ENCODE results near the gene RASSF3.
A peak's percentile ranks its signal among the peaks of the same experiment; 100 is the strongest.
"Not testable (repeated sequence)": the region's sequence is repeated elsewhere in the genome, so short reads cannot be mapped to it uniquely, and the experiment has no call there.

Gene RASSF3, protein sequence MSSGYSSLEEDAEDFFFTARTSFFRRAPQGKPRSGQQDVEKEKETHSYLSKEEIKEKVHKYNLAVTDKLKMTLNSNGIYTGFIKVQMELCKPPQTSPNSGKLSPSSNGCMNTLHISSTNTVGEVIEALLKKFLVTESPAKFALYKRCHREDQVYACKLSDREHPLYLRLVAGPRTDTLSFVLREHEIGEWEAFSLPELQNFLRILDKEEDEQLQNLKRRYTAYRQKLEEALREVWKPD

DNA sequence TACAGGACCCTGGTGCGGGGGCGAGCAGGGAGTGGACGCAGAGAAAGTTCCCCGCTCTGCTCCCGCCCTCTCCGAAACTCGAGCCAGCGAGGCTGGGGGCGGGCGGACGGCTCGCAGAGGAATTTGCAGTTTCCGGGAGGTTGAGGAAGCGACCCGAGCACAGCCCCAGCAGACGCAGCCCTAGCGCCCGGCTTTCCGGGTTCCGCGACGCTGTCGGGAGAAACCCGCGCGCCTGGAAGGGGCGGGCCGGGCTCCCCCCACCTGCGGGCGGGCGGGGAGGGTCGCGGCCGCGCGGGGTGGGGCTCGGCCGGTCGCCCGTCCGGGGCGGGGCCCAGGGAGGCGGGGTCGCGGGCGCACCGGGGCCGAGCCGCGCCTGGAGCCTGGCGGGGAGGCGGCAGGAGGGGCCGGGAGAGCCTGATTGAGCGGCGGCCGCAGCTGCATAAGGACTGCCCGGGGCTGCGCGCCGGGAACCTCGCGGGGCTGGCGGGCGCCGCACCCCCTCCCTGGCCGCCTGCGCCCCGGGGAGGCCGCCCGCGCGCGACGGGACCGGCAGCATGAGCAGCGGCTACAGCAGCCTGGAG lies at the start of gene RASSF3:
Gene RASSF3 (plus strand): TSS at position 417 of the 581 bp plus-strand sequence. CDS start 138 bp downstream, at position 555.
- DNase-seq: peak; percentile 83

DNA sequence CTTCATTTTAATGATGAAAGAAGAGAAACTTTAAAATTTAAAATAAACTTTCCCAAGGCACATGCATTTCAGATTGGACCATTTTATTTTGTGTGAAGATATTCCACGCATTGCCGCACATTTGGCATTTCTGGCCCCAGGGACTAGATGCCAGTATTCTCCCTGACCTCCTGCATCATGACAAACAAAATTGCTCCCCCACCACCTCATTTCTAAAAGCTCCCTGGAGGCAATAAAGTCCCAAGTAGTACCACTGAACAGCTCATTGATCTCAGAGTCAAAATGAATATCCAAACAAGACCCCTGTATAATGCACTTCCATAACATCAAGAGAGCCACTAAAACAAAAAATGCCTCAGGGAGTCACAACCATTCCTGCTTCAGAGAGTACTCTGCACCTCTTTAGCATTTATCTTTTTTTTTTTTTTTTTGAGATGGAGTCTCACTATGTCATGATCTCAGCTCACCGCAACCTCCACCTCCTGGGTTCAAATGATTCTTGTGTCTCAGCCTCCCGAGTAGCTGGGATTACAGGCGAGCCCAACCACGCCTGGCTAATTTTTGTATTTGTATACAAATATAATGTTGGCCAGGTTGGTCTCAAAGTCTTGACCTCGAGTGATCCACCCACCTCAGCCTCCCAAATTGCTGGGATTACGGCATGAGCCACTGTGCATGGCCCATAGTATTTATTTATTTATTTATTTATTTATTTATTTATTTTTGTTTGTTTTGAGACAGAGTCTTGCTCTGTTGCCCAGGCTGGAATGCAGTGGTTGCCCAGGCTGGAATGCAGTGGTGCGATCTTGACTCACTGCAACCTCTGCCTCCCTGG lies 48.8 kb upstream of the RASSF3 start:
- DNase-seq: no peak

DNA sequence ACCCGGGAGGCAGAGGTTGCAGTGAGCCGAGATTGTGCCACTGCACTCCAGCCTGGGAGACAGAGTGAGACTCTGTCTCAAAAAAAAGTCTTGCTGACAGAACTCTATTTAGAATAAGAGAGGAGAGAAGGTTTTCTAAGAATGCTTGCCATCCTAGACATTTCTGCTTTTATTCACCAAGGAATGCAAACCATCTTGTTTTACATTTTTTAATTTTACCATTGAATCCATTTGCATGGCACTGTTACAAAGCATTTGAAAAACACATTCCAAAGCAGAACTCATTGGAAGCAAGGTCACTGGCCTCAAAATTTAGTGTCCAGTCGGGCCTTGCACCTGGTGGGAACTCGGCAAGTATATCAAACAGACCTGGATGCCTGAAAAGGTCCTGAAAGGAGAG lies 44.2 kb upstream of the RASSF3 start:
- no peak for DNase-seq

DNA sequence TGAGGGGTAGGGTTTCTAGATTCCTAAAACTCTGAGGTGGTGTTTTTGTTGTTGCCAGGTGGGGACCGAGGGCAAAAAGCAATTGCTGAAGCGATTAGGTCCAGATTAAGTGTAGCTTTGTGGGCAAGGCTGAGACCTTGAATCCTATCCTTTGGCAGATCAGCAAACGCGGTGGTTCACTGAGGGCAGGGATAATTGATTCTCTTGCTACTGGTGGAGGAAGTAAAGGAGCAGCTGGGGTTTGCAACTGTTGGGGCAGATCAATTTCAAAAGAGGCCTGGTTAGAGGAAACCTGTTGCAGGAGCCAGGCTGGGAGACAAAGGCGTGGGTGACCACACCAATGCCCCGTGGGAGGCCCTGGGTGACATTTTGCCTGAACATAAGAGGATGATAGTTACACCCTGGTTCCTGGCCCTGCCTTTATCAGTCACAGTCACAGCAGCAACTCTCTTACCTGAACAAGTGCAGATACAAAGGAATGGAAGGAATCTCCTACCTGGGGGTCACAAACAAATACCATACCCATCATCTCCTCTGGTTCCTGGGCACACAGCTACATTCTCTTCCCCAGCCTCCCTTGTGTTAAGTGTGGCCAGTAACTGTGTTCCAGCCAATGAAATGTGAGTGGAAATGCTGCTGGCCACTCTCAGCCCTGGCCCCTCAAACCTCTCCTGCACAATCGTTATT lies 43.3 kb upstream of the RASSF3 start:
- DNase-seq: peak; percentile 72

DNA sequence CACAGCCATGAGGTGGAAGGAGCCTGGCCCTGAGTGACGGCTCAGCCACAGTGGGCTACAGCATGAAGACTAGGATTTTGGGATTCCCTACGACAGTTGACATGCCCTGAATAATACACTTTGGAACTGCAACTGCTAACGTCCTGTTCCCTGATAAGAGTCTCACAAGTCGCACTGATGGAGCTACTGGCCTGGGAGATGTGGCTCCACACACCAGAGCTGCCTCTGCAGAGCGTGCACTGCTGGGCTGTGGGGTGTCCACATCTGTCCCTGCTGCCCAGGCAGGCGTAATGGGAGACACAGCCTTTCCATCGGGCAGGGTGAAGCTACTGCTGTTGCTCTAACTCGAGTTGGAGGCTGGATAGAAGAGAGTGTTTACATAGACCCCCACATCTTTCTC lies 42.7 kb upstream of the RASSF3 start:
- no peak for DNase-seq

DNA sequence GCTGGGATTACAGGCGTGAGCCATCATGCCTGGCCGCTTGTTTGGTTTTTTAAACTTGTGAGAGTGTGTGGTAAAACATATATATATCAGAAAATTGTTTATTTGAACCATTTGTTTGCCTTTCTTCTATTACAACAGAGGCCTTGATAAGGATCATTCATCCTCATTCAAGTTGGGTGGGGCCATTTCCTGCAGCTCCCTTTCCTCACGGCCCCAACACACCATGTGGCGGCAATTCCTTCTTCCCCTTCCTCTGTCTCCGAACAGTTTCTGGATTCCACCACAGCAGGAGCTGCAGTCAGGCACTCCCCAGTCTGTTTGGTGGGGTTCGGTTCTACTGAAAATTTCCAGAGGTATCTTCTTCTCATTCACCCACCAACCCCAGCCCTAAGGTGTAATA lies 42.0 kb upstream of the RASSF3 start:
- DNase-seq: peak; percentile 75

DNA sequence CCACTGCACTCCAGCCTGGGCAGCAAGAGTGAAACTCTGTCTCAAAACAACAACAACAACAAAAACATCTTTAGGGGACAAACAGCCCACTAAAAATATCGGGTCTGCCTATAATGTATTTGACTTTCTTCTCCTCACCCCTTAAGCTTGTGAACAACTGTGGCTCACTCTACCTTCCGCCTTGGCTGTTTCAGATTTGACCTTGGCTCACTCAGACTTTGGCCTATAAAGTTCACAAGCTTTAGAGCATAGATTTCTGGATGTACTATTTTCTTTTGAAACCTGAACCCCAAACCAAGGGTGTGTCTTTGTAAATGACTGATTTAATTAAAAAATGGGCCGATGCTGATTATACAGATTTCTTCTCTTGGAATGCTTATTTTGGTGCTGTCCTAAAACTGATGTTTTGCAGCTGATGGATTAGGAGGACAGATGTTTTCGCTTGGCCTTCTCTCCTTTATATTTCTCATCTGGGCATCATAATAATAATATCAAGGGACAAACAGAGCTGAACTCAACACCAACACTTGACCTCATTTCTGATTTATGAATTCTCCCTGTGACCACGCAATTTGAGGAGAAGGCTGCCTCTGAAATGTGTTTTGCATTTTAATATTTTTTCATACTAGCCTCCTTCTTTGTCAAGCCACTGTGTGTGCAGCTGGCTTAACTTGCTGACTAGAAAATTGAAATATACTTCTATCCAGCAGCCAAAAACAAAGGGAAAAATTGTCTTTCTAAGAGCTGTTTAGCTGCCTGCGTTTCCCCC lies 40.2 kb upstream of the RASSF3 start:
- no peak for DNase-seq

DNA sequence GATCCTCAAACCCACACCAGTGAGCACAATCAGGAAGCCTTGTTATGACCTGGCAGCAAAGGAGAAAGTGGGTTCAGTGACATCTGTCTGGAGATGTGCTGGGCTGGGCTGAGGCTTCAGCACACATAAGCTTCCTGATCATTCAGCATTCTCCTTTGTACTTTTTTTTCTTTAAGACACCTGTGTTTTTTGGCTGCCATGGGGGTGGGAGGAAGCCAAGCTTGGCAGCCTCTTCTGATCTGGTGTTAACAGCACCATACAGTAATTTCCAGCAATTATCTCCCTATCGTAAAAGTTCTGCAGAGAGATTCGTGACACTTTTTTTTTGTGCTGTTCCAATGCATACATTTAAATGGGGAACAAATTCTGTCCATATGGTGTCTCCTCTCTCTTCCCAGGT lies 38.9 kb upstream of the RASSF3 start:
- no peak for DNase-seq

DNA sequence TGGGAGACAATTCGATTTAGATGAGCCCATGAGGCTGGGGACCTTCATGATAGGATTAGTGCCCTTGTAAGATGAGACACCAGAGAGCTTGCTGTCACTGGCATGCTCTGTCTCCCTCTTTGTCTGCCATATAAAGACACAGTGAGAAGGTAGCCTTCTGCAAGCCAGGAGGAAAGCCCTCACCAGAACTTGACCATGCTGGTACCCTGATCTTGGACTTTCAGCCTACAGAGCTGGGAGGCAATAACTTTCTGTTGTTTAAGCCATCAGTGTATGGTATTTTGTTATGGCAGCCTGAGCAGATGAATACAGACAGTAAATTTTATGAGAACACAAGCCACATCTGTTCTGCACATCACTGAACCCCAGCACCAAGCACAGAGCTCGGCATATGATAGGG lies 38.1 kb upstream of the RASSF3 start:
- DNase-seq: no peak

DNA sequence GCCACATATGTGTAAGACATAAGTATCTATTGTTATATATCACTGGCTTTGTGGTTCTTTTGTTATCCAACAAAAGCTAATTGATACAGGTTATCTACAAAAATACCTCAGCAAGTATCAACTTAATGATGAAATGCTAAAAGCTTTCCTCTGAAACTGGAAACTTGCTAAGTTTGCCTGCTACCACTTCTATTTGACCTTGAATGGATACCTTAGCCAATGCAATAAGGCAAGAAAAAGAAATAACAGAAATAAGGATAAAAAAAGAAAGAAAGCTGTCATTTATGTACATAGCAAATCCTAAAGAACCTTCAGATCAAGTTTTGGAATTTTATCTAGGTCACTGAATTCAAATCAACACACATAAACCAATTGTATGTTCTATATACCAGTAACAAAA lies 35.5 kb upstream of the RASSF3 start:
- no peak for DNase-seq

DNA sequence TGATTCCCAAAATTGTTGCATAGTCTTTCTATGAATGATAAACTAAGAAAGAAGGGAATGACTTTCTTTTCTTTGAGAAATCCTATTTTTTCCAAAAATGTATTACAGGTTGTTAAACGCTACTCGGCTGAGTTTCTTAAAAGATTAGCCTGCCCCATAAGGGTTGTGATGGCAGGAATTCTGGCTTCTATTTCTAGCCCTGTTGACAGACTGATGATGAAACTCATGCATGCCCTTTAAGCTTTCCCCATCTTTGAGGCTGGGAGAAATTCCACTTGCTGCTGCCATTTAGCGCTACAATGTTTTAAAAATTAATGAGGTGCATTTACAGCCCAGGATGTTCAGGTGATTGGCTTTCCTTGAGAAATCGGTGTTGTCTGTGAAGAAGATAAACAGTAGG lies 33.2 kb upstream of the RASSF3 start:
- DNase-seq: no peak

DNA sequence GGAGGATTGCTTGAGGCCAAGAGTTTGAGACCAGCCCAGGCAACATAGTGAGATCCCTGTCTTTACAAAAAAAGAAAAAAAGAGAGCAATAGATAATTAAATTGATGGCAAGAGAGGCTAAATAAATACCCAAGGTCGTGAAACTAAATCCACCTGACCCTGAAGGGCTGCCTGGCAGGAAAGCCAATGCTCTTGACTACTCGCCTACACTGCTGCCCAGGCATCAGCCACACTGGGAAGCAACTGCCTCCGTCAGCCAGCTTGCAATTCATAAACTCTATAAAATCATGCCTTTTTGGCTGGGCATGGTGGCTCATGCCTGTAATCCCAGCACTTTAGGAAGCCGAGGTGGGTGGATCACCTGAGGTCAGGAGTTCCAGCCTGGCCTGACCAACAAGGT lies 31.7 kb upstream of the RASSF3 start:
- DNase-seq: no peak

DNA sequence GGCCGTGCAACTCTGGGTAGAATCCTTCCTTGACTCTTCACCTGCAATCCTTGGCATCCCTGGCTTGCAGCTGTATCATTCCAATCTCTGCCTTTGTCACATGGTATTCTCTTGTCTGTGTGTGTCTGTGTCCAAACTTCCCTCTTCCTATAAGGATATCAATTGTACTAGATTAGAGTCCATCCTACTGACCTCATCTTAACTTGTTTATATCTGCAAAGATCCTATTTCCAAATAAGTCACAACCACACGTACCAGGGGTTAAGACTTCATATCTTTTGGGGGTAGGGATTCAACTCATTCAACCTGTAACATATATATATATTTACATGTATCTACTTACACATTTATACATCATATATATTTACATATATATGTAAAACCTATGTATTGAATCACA lies 29.6 kb upstream of the RASSF3 start:
- DNase-seq: no peak

DNA sequence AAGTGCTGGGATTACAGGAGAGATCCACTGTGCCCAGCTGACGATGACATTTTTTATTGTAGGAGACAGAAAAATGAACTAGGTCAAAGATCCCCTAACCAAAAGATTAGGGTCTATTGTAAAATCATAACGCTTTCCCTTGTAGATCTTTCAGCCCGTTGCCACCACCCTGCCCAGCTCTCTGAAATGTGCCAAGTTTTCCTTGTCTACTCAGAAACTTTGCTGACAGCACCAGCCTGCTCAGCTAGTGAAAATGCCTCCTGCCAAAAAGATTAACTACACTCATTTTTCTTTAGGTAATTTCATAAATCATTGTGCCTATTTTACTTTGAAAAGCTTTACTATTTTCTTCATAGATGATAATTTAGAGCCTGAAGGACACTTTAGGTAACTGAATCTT lies 28.2 kb upstream of the RASSF3 start:
- no peak for DNase-seq

DNA sequence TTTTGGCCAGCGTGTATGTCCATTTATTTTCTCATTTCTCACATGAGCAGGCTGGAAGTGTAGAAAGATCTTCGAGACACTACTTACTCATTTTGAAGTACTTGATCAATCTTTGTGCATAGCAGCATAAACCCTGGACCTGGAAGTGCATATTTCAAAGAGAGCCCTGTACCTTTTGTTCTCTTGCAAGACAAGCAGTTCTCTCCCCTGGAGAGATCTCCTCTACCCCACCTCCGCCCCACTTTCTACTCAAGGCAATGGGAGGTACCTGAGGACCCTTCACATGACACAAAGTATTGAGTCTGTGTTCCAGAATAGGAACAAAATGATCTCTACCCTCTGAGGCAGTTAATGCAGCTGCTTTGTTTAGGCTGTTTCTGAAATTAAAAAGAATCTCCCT lies 27.4 kb upstream of the RASSF3 start:
- no peak for DNase-seq

DNA sequence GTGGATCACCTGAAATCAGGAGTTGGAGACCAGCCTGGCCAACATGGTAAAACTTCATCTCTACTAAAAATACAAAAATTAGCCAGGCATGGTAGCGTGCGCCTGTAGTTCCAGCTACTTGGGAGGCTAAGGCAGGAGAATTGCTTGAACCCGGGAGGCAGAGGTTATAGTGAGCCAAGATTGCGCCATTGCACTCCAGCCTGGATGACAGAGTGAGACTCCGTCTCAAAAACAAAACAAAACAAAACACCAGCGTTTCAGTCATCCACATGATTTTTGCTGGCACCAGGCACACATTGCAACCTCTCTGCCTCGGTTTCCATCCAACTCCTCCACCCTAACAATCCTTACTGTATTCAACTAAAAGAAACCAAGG lies 26.9 kb upstream of the RASSF3 start:
- DNase-seq: not testable (repeated sequence)

DNA sequence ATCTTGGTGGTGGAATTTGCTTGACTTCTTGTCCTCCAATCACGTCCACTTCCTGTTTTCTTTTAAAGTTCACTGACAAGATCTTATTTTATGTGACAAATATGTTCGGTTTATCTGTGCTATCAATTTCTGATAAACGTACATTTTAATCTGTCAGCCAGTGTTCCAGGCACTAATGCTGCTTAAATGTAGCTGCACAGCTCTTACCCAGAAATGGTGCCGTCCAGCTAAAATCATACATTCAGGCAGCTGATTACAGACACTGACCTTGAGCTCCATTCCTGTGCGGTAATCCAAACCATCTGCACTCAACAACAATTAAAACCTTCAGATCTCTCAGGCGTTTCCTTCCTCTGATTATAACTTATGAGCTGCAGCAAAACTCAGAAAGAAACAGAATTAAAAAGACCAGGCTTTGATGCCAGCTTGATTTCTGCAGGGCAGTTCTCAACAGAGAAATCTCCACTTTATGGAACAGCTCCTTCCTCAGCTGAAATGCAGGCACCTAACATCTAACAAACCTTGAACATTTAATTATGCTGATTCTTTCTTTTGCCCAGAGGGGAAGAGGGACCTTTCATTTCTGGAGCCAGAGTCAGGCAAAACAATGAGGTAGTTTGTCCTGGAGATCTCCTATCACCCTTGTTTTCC lies 26.4 kb upstream of the RASSF3 start:
- peak; percentile 13 for DNase-seq

DNA sequence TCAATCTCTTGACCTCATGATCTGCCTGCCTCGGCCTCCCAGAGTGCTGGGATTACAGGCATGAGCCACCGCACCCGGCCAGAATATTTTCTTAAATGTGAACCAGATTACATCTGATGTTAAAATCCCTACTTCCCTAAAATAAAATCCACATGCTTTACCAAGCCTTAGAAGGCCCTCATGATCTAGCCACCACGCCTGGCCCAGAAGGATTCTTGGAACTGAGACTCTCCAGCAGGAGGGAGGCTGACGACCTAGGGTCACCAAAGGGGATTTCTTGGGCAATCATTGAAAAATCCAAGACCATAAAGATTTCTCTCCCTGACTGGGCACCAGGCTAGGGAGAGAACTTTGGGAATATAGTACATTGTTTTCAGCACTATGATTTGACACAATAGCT lies 25.2 kb upstream of the RASSF3 start:
- no peak for DNase-seq

DNA sequence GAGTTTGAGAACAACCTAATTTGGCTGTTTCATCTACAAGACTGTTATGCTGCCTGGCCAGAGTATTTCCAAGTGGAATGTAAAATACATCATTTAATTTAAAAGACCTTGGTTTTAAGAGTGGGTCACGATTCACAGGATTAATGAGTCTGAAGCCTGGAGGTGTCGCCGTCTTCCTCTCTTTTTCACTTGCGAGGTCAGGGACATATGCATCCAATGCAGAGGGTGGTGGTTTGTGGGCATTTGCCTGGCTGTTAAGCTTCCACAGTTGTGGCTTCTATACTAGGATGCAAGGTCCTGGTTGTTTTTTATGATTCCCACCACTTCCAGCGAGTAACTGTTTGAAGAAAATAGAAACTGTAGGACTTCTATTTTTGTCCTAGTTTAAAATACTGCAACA lies 22.8 kb upstream of the RASSF3 start:
- no peak for DNase-seq

DNA sequence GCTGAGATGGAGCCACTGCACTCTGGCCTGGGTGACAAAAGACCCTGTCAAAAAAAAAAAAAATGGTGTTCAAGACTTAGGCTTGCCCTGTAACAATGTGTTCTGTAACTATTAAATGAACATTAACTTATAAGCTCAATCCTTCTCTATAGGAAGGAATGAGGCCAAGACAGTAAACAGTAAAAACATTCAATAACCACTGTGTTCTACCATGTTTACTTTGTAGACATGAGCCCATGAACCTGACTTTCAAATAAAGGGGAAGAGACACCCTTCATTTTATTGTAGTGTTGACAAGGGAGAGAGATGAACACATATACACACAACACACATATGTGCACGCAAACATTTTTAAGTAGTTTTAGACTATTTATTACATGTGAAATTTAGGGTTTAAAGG lies 20.1 kb upstream of the RASSF3 start:
- DNase-seq: no peak

DNA sequence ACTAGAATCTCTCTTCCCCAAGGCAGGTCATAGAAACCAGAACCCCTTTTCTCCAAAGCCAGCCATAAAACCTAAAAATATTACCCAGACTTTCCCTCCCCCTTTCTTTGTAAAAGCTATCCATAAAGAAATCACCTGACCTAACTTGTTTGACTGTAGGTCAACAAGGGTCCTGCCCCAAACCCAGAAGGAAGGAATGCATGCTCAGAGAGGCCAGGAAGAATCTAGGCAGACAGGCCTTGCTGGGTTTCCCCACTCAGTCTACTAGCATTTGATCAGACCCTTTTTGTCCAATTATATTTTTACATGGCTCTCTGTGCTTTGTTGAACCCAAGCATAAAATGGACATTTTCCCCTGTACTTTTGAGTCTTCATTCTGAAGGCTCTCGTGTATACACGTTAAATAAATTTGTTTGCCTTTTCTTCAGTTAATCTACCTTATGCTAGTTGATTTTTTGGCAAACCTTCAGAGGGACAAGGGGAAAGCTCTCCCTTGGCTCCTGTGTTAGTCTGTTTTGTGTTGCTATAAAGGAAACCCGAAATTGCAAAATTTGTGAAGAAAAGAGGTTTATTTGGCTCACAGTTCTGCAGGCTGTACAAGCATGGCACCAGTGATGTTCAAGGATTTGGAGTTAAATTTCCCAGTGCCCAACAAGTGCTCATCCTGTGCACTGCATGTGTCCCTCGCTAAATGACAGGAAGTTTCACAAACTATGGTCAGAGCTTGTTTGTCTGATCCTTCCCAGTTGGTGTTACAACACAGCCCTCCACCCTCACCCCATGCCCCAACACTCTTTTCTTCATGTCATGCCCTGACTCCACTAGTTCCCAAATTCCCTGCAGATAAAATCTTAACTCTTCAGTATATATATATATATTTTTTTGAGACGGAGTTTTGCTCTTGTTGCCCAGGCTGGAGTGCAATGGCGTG lies 14.2 kb upstream of the RASSF3 start:
- DNase-seq: no peak
